ENCODE results near the gene TRIM5. TPM values are rescaled to one million over a fixed set of nuclear protein-coding genes. Genes with fewer than 3 reads are reported as not detected.
"Not testable (repeated sequence)": the region's sequence is repeated elsewhere in the genome, so short reads cannot be mapped to it uniquely, and the experiment has no call there.

The TRIM5 gene
- 22.9 TPM for total RNA-seq (ENCODE audit: insufficient read depth, low replicate concordance)

- peak; percentile 99 for DNase-seq (ENCODE audit: low spot score)
Observed at GRCh38 chr11:5684646-5685362, at the start of gene TRIM5. Gene TRIM5 (minus strand): TSS chr11:5685074. CDS start chr11:5680177, 4,897 bp downstream.

- peak; percentile 23 for DNase-seq (ENCODE audit: low spot score)
Observed at GRCh38 chr11:5727691-5728090, 42.8 kb upstream of the TRIM5 start.

GRCh38 chr11:5726351-5726750 lies 41.5 kb upstream of the TRIM5 start:
- no peak for DNase-seq (ENCODE audit: low spot score)

GRCh38 chr11:5722622-5723021 lies 37.7 kb upstream of the TRIM5 start:
- no peak for DNase-seq (ENCODE audit: low spot score)

GRCh38 chr11:5719703-5720495 lies 35.0 kb upstream of the TRIM5 start:
- no peak for DNase-seq (ENCODE audit: low spot score)

- DNase-seq (ENCODE audit: low spot score), result not testable (repeated sequence)
Observed at GRCh38 chr11:5716518-5716917, 31.6 kb upstream of the TRIM5 start.

GRCh38 chr11:5713695-5714094 lies 28.8 kb upstream of the TRIM5 start:
- no peak for DNase-seq (ENCODE audit: low spot score)

GRCh38 chr11:5712507-5712906 lies 27.6 kb upstream of the TRIM5 start:
- DNase-seq (ENCODE audit: low spot score), result no peak

- no peak for DNase-seq (ENCODE audit: low spot score)
Observed at GRCh38 chr11:5705688-5706087, 20.8 kb upstream of the TRIM5 start.

GRCh38 chr11:5703741-5704536 lies 19.1 kb upstream of the TRIM5 start:
- no peak for DNase-seq (ENCODE audit: low spot score)

GRCh38 chr11:5701055-5701577 lies 16.2 kb upstream of the TRIM5 start:
- DNase-seq (ENCODE audit: low spot score), result no peak

GRCh38 chr11:5700421-5701054 lies 15.7 kb upstream of the TRIM5 start:
- DNase-seq (ENCODE audit: low spot score), result no peak

- no peak for DNase-seq (ENCODE audit: low spot score)
Observed at GRCh38 chr11:5698281-5698680, 13.4 kb upstream of the TRIM5 start.

GRCh38 chr11:5696210-5696609 lies 11.3 kb upstream of the TRIM5 start:
- DNase-seq (ENCODE audit: low spot score), result no peak

- no peak for DNase-seq (ENCODE audit: low spot score)
Observed at GRCh38 chr11:5695580-5695979, 10.7 kb upstream of the TRIM5 start.

GRCh38 chr11:5694642-5695041 lies 9.8 kb upstream of the TRIM5 start:
- no peak for DNase-seq (ENCODE audit: low spot score)

- no peak for DNase-seq (ENCODE audit: low spot score)
Observed at GRCh38 chr11:5691964-5692361, 7.1 kb upstream of the TRIM5 start.

- DNase-seq (ENCODE audit: low spot score), result not testable (repeated sequence)
Observed at GRCh38 chr11:5691238-5691963, 6.5 kb upstream of the TRIM5 start.

GRCh38 chr11:5690736-5691135 lies 5.9 kb upstream of the TRIM5 start:
- peak; percentile 71 for DNase-seq (ENCODE audit: low spot score)

- DNase-seq (ENCODE audit: low spot score), result peak; percentile 52
Observed at GRCh38 chr11:5690216-5690615, 5.3 kb upstream of the TRIM5 start.

- peak; percentile 77 for DNase-seq (ENCODE audit: low spot score)
Observed at GRCh38 chr11:5689551-5689983, 4.7 kb upstream of the TRIM5 start, which contains the start of gene TRIM22. Gene TRIM22 (plus strand): TSS chr11:5689790. CDS start chr11:5696233, 6,443 bp downstream.
